HEK293T (cell line): Measurements from ENCODE around the gene SPARC.
"Not testable (repeated sequence)": the region's sequence is repeated elsewhere in the genome, so short reads cannot be mapped to it uniquely, and the experiment has no call there.

Source experiments
- CTCF ChIA-PET: fragments of 350-600 bp; formaldehyde crosslinking; extraction: SDS; loops from one replicate; lab custom pipeline; 2021; ENCODE audit warnings: antibody characterized with exemption, inconsistent platforms; lab: Yijun Ruan, JAX
- POLR2A ChIA-PET: fragments of 350-600 bp; formaldehyde crosslinking; extraction: SDS; loops from one replicate; lab custom pipeline; 2020; ENCODE audit warnings: antibody characterized with exemption, inconsistent platforms; lab: Yijun Ruan, JAX
- DNase-seq: peaks from one replicate; pipeline ENCODE4 v3.0.0; 2012; ENCODE audit warnings: mixed read lengths; ENCODE audit errors: extremely low spot score
- ARNT ChIP-seq: fragments of 450-650 bp; IDR thresholded peaks from 2 replicates; pipeline ENCODE4 v1.6.1; 2017; ENCODE audit warnings: mild to moderate bottlenecking
- BHLHE40 ChIP-seq: fragments of 450-650 bp; IDR thresholded peaks from 2 replicates; pipeline ENCODE4 v1.6.1; 2016; ENCODE audit warnings: mild to moderate bottlenecking, moderate library complexity, borderline replicate concordance
- CTBP1 ChIP-seq: fragments of 450-650 bp; IDR thresholded peaks from 2 replicates; pipeline ENCODE4 v1.6.1; 2016; ENCODE audit warnings: borderline replicate concordance
- ELF4 ChIP-seq: fragments of 450-650 bp; IDR thresholded peaks from 2 replicates; pipeline ENCODE4 v1.6.1; 2017; ENCODE audit warnings: antibody characterized with exemption
- FOXA1 ChIP-seq: fragments of 450-650 bp; IDR thresholded peaks from 2 replicates; pipeline ENCODE4 v1.6.1; 2016; ENCODE audit warnings: mild to moderate bottlenecking
- FOXK2 ChIP-seq: fragments of 450-650 bp; IDR thresholded peaks from 2 replicates; pipeline ENCODE4 v1.6.1; 2016; ENCODE audit warnings: mild to moderate bottlenecking
- FOXM1 ChIP-seq: fragments of 450-650 bp; IDR thresholded peaks from 2 replicates; pipeline ENCODE4 v1.6.1; 2017; ENCODE audit warnings: mild to moderate bottlenecking, borderline replicate concordance
- HDGF ChIP-seq: fragments of 450-650 bp; IDR thresholded peaks from 2 replicates; pipeline ENCODE4 v1.6.1; 2017; ENCODE audit warnings: antibody characterized with exemption, borderline replicate concordance
- L3MBTL2 ChIP-seq: fragments of 450-650 bp; conservative IDR thresholded peaks from 2 replicates; pipeline ENCODE4 v1.6.1; 2016; ENCODE audit warnings: mild to moderate bottlenecking
- LEF1 ChIP-seq: fragments of 450-650 bp; IDR thresholded peaks from 2 replicates; pipeline ENCODE4 v1.6.1; 2017; ENCODE audit warnings: mild to moderate bottlenecking, borderline replicate concordance
- NFRKB ChIP-seq: fragments of 450-650 bp; IDR thresholded peaks from 2 replicates; pipeline ENCODE4 v1.6.1; 2016; ENCODE audit warnings: mild to moderate bottlenecking, moderate library complexity
- PKNOX1 ChIP-seq: fragments of 450-650 bp; IDR thresholded peaks from 2 replicates; pipeline ENCODE4 v1.6.1; 2016
- SP1 ChIP-seq: fragments of 450-650 bp; IDR thresholded peaks from 2 replicates; pipeline ENCODE4 v1.6.1; 2017
- SUZ12 ChIP-seq: fragments of 450-650 bp; IDR thresholded peaks from 2 replicates; pipeline ENCODE4 v1.6.1; 2016; ENCODE audit warnings: mild to moderate bottlenecking
- TARDBP ChIP-seq: fragments of 450-650 bp; IDR thresholded peaks from 2 replicates; pipeline ENCODE4 v1.6.1; 2016
- ZNF384 ChIP-seq: fragments of 450-650 bp; IDR thresholded peaks from 2 replicates; pipeline ENCODE4 v1.6.1; 2016

SPARC gene

DNA sequence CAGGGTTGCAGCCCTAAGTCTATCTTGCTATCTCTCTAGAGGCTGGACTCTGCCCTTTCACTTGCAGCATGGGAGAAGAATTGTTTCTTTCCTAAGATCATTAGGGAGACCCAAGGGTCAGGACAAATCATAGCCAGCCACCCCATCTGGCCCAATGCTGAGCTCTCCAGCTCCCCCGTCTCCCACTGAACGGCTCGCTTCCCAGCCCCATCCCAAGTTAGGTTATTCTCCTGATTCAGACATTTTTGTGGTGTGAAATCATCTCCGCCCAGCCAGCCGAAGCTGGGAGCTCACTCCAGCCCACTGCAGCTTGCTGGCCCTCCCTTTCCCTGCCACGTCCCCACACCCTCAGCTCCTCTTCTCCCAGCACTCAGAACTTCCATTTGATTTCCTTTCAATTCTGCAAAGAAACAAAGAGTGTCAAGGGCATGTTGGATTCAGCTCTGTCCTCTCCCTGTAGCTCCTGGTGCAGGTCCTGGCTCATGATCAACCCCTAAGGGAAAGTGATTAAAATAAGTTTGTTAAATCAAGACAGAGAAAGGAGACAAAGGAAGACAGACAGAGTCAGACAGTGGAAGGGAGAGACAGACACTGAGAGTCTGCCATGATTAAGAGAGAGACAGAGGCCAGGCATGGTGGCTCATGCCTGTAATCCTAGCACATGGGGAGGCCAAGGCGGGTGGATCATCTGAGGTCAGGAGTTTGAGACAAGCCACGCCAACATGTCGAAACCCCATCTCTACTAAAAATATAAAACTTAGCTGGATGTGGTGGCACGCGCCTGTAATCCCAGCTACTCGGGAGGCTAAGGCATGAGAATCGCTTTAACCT, 12.6 kb upstream of the SPARC start:
- CTCF ChIA-PET: interaction anchor here (0.6 kb wide), 2 partner anchors 17 to 42 kb away, joined by 3 read pairs; no protein-coding TSS in a partner anchor
- DNase-seq: no peak
- POLR2A ChIA-PET: interaction anchor here (0.8 to 2.0 kb wide), 3 partner anchors 10 to 72 kb away, joined by 3 to 11 read pairs (median 7); partner anchors contain the start of genes G3BP1 and SPARC
- no peak for TF ChIP-seq HDGF

GRCh38 chr5:151698081-151698480, 11.4 kb upstream of the SPARC start:
- CTCF ChIA-PET, POLR2A ChIA-PET, DNase-seq: not testable (repeated sequence)

GRCh38 chr5:151697452-151697851, 10.7 kb upstream of the SPARC start:
- TF ChIP-seq ARNT: no peak
- no peak for TF ChIP-seq FOXK2
- TF ChIP-seq SUZ12: no peak
- no peak for TF ChIP-seq SP1
- no peak for TF ChIP-seq BHLHE40
- TF ChIP-seq ELF4: no peak
- TF ChIP-seq PKNOX1: no peak
- TF ChIP-seq FOXA1: no peak
- TF ChIP-seq NFRKB: no peak
- no peak for TF ChIP-seq TARDBP
- TF ChIP-seq LEF1: no peak
- no peak for TF ChIP-seq HDGF
- no peak for TF ChIP-seq ZNF384
- no peak for TF ChIP-seq CTBP1
- no peak for TF ChIP-seq FOXM1
- no peak for TF ChIP-seq L3MBTL2
- DNase-seq: no peak
- CTCF ChIA-PET: interaction anchor here (1.4 kb wide), 1 partner anchor 44 kb away, joined by 7 read pairs; no protein-coding TSS in a partner anchor
- POLR2A ChIA-PET: interaction anchor here (1.6 to 2.5 kb wide), 2 partner anchors 10 to 74 kb away, joined by 7 to 29 read pairs; partner anchors contain the start of genes G3BP1 and SPARC

DNA sequence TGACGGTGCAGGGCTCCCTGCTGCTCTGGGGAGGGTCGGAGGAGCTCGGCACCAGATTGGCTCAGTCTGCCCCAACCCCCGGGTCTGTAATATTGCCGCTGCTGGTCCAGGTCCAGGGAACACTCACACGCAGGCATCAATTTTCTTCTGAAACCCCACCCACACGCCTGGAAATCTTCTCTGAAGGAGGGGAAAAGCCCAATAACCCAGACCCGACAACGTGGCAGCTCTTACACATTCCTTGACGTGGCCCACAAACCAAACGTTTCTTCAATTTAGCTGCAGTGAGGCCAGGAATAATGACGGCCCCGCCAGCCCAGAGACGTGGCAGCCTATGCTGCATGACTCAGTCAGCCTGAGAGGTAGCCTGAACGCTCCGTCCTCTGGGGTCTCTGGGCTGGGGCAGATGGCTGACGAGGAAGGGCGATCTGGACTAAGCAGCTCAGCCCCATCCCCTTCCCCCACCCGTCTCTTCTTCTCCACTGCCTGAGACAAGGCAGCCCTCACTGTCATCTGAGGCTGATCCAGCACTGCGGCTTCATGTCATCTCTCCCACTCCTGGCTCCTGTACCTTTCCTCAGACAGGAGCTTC, 9.9 kb upstream of the SPARC start:
- CTCF ChIA-PET: interaction anchor here (1.0 to 1.4 kb wide), 2 partner anchors 44 to 45 kb away, joined by 4 to 7 read pairs; no protein-coding TSS in a partner anchor
- TF ChIP-seq SP1 (no peak), NFRKB (no peak), TARDBP (no peak), ZNF384 (no peak), HDGF (no peak), SUZ12 (no peak), LEF1 (no peak), ARNT (no peak), FOXM1 (no peak), L3MBTL2 (no peak), BHLHE40 (no peak), ELF4 (no peak), FOXA1 (no peak), PKNOX1 (no peak), FOXK2 (no peak), CTBP1 (no peak)
- POLR2A ChIA-PET: interaction anchor here (0.9 to 2.5 kb wide), 4 partner anchors 9 to 74 kb away, joined by 3 to 29 read pairs (median 6); partner anchors contain the start of genes G3BP1 and SPARC
- DNase-seq: no peak

DNA sequence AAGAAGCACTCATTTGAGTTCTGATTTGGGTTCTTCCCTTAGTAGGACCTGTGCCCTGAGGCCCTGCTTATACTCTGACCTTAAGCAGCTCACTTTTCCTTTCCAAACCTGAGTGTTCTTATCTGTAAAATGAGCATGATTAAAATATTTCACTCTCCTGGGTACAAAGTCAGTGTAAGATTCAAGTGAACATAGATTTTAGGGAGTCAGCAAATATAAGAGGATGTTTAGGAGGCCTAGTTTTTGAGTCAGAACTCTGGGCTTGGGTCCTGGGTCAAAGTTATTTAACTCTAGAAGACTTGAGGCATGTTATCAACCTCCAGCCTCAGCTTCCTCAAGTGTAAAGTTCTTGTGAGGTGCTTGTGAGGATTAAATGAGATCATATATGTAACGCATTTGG, 8.7 kb upstream of the SPARC start:
- ChIA-PET CTCF (no interaction called here), POLR2A (interaction anchor here (0.9 to 2.5 kb wide), 2 partner anchors 8 to 60 kb away, joined by 3 to 29 read pairs; partner anchors contain the start of gene SPARC)
- no peak for DNase-seq
- TF ChIP-seq CTBP1 (no peak), FOXM1 (no peak), ZNF384 (no peak), NFRKB (no peak), LEF1 (no peak), ELF4 (no peak), FOXK2 (no peak), L3MBTL2 (no peak), HDGF (no peak), FOXA1 (no peak), SP1 (no peak)

DNA sequence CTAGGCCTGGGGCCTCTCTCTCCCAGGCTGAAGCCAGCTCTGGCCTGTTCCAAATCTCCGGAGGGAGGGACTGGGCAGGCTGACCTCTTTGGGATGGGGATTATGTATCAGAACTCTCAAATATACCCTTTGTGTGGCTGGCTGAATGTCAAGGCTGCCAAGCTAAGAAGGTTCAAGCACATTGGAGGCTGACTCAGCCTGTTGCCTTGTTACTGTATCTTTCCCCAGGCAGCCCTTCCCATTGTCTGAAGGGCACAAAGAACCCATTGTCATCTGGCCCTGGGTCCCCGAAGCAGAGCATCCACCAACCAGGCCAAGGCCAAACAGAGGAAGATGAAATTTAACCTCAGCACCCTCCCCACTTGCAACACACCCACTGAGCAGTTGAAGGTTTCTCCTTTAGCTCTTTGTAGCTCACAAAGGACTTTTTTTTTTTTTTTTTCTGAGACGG, 7.3 kb upstream of the SPARC start:
- TF ChIP-seq ARNT: no peak
- TF ChIP-seq CTBP1: no peak
- TF ChIP-seq PKNOX1: no peak
- TF ChIP-seq BHLHE40: no peak
- TF ChIP-seq FOXM1: no peak
- TF ChIP-seq LEF1: no peak
- no peak for TF ChIP-seq HDGF
- TF ChIP-seq SP1: no peak
- TF ChIP-seq SUZ12: no peak
- no peak for TF ChIP-seq FOXA1
- no peak for TF ChIP-seq TARDBP
- no peak for TF ChIP-seq FOXK2
- no peak for TF ChIP-seq ELF4
- no peak for TF ChIP-seq NFRKB
- no peak for TF ChIP-seq L3MBTL2
- POLR2A ChIA-PET: no interaction called here
- CTCF ChIA-PET: interaction anchor here (0.6 to 0.7 kb wide), 3 partner anchors 11 to 80 kb away, joined by 3 to 8 read pairs (median 7); no protein-coding TSS in a partner anchor
- DNase-seq: no peak
